ENCODE data around the gene P2RY12.

P2RY12 gene

GRCh38 chr3:151426341-151426657, 41.7 kb upstream of the P2RY12 start:
- H3K9me3 Mint-ChIP-seq: peaks cover 7% of the 10 kb centered on the region
- peaks cover 29% of the 10 kb centered on the region for H3K36me3 Mint-ChIP-seq (ENCODE audit: low read depth)
- H3K4me1 Mint-ChIP-seq: no peaks in the 10 kb centered on the region
- no peak overlapping the region for H3K27ac Mint-ChIP-seq
- H3K27me3 Mint-ChIP-seq (ENCODE audit: low read depth): no peaks in the 10 kb centered on the region
- TF ChIP-seq CTCF (IDR thresholded peaks at IDR 0.05; ENCODE audit: unreplicated experiment in 3 of 3): peak in 1 of 3 experiments; percentile 5
- no peak overlapping the region for H3K4me3 Mint-ChIP-seq

- TF ChIP-seq CTCF (IDR thresholded peaks at IDR 0.05; ENCODE audit: unreplicated experiment in 3 of 3): peak; percentile 7 to 11 (median 9)
- Mint-ChIP-seq H3K36me3 (ENCODE audit: low read depth) (peaks cover 27% of the 10 kb centered on the region), H3K4me1 (no peaks in the 10 kb centered on the region), H3K27me3 (ENCODE audit: low read depth) (no peaks in the 10 kb centered on the region), H3K4me3 (no peak overlapping the region), H3K27ac (no peak overlapping the region), H3K9me3 (peaks cover 6% of the 10 kb centered on the region)
Measured at GRCh38 chr3:151425627-151426340, 41.2 kb upstream of the P2RY12 start.

- no peak overlapping the region for H3K27ac Mint-ChIP-seq
- no peaks in the 10 kb centered on the region for H3K4me1 Mint-ChIP-seq
- peaks cover 22% of the 10 kb centered on the region for H3K36me3 Mint-ChIP-seq (ENCODE audit: low read depth)
- no peaks in the 10 kb centered on the region for H3K27me3 Mint-ChIP-seq (ENCODE audit: low read depth)
- no peaks in the 10 kb centered on the region for H3K9me3 Mint-ChIP-seq
- TF ChIP-seq CTCF (IDR thresholded peaks at IDR 0.05; ENCODE audit: unreplicated experiment in 3 of 3): no peak
- no peak overlapping the region for H3K4me3 Mint-ChIP-seq
Measured at GRCh38 chr3:151423091-151423490, 38.5 kb upstream of the P2RY12 start.

- Mint-ChIP-seq H3K9me3 (no peaks in the 10 kb centered on the region), H3K36me3 (ENCODE audit: low read depth) (peaks cover 26% of the 10 kb centered on the region), H3K27me3 (ENCODE audit: low read depth) (no peaks in the 10 kb centered on the region), H3K4me3 (no peak overlapping the region), H3K4me1 (no peaks in the 10 kb centered on the region), H3K27ac (no peak overlapping the region)
- no peak for TF ChIP-seq CTCF (IDR thresholded peaks at IDR 0.05; ENCODE audit: unreplicated experiment in 3 of 3)
Measured at GRCh38 chr3:151421938-151422337, 37.4 kb upstream of the P2RY12 start.

GRCh38 chr3:151419806-151420205, 35.3 kb upstream of the P2RY12 start:
- Mint-ChIP-seq H3K27ac (no peak overlapping the region), H3K4me1 (no peaks in the 10 kb centered on the region), H3K9me3 (no peaks in the 10 kb centered on the region), H3K36me3 (ENCODE audit: low read depth) (peaks cover 30% of the 10 kb centered on the region), H3K4me3 (no peak overlapping the region), H3K27me3 (ENCODE audit: low read depth) (no peaks in the 10 kb centered on the region)
- TF ChIP-seq CTCF (IDR thresholded peaks at IDR 0.05; ENCODE audit: unreplicated experiment in 3 of 3): no peak

- no peaks in the 10 kb centered on the region for H3K27me3 Mint-ChIP-seq (ENCODE audit: low read depth)
- H3K36me3 Mint-ChIP-seq (ENCODE audit: low read depth): peaks cover 31% of the 10 kb centered on the region
Measured at GRCh38 chr3:151415289-151415688, 30.7 kb upstream of the P2RY12 start.

More at GRCh38 chr3:151415289-151415688, 30.7 kb upstream of the P2RY12 start:
- TF ChIP-seq CTCF (IDR thresholded peaks at IDR 0.05; ENCODE audit: unreplicated experiment in 3 of 3): no peak
- Mint-ChIP-seq H3K4me3 (no peak overlapping the region), H3K9me3 (no peaks in the 10 kb centered on the region), H3K4me1 (peaks cover 9% of the 10 kb centered on the region), H3K27ac (no peak overlapping the region)
